GM23338 (cell line): Measurements from ENCODE around the gene AOC3. TPM values are rescaled to one million over a fixed set of nuclear protein-coding genes. Genes with fewer than 3 reads are reported as not detected.
"Not testable (repeated sequence)": the region's sequence is repeated elsewhere in the genome, so short reads cannot be mapped to it uniquely, and the experiment has no call there.

Experiments used
- ATAC-seq: fragments of 200-7000 bp; cut with Tn5 transposase; 3 replicates; pipeline ENCODE4 v1.9.1; 2020
- DNase-seq: peaks from one replicate; pipeline ENCODE4 v3.0.0-alpha.2; 2015; ENCODE audit warnings: low spot score
- H2AFZ ChIP-seq: fragments of 200-600 bp; sonication (generic); 2 replicates; pipeline ENCODE4 v1.8.0; 2016; ENCODE audit warnings: antibody characterized with exemption, mild to moderate bottlenecking, moderate library complexity
- H3F3A ChIP-seq: fragments of 200-600 bp; sonication (generic); replicated peaks from 2 replicates; pipeline ENCODE4 v1.8.0; 2017; ENCODE audit warnings: antibody characterized with exemption, mixed run types, low read depth
- H3K27ac ChIP-seq: fragments of 200-600 bp; sonication (generic); 2 replicates; pipeline ENCODE4 v1.6.1; 2016; ENCODE audit warnings: low read depth
- H3K27me3 ChIP-seq: fragments of 200-600 bp; sonication (generic); 2 replicates; pipeline ENCODE4 v1.8.0; 2016; ENCODE audit warnings: mild to moderate bottlenecking, mixed run types, moderate library complexity; ENCODE audit not compliant: insufficient read depth
- H3K36me3 ChIP-seq: fragments of 200-600 bp; sonication (generic); 2 replicates; pipeline ENCODE4 v1.8.0; 2016; ENCODE audit warnings: mild to moderate bottlenecking; ENCODE audit not compliant: insufficient read depth
- H3K4me1 ChIP-seq: fragments of 200-600 bp; sonication (generic); 2 replicates; pipeline ENCODE4 v1.8.0; 2016; ENCODE audit warnings: mild to moderate bottlenecking, moderate library complexity; ENCODE audit not compliant: insufficient read depth
- H3K4me2 ChIP-seq: fragments of 200-600 bp; sonication (generic); 2 replicates; pipeline ENCODE4 v1.7.1; 2017; ENCODE audit warnings: mixed run types
- H3K4me3 ChIP-seq: fragments of 200-600 bp; sonication (generic); 2 replicates; pipeline ENCODE4 v1.6.1; 2016; ENCODE audit warnings: mixed run types
- H3K79me2 ChIP-seq: fragments of 200-600 bp; sonication (generic); replicated peaks from 2 replicates; pipeline ENCODE4 v1.8.0; 2017; ENCODE audit warnings: mild to moderate bottlenecking; ENCODE audit not compliant: insufficient read depth
- H3K9me2 ChIP-seq: fragments of 200-600 bp; sonication (generic); 2 replicates; pipeline ENCODE4 v1.8.0; 2017; ENCODE audit not compliant: insufficient read depth
- H4K20me1 ChIP-seq: fragments of 200-600 bp; sonication (generic); replicated peaks from 2 replicates; pipeline ENCODE4 v1.8.0; 2017; ENCODE audit warnings: mild to moderate bottlenecking; ENCODE audit not compliant: insufficient read depth
- H3K27ac Mint-ChIP-seq: 2 replicates; pipeline ENCODE4 v1.8.0; 2020; ENCODE audit warnings: inconsistent platforms, mild to moderate bottlenecking, moderate library complexity, mixed read lengths
- H3K27me3 Mint-ChIP-seq: 3 replicates; pipeline ENCODE4 v1.8.0; 2022; ENCODE audit warnings: low read depth, mild to moderate bottlenecking, moderate library complexity, mixed read lengths, inconsistent platforms; ENCODE audit not compliant: insufficient read depth, poor library complexity
- H3K36me3 Mint-ChIP-seq: 3 replicates; pipeline ENCODE4 v1.8.0; 2021; ENCODE audit warnings: low read depth, mild to moderate bottlenecking, inconsistent platforms, moderate library complexity, mixed read lengths
- H3K4me1 Mint-ChIP-seq: 3 replicates; pipeline ENCODE4 v1.8.0; 2020; ENCODE audit warnings: mild to moderate bottlenecking, inconsistent platforms, mixed read lengths
- H3K4me3 Mint-ChIP-seq: 3 replicates; pipeline ENCODE4 v1.8.0; 2021; ENCODE audit warnings: moderate library complexity, mild to moderate bottlenecking, inconsistent platforms, mixed read lengths
- H3K9me3 Mint-ChIP-seq: 3 replicates; pipeline ENCODE4 v1.8.0; 2020; ENCODE audit warnings: moderate library complexity, mild to moderate bottlenecking, inconsistent platforms, mixed read lengths
- CREB1 ChIP-seq: fragments of 250-450 bp; sonication (Bioruptor Pico); IDR thresholded peaks from 2 replicates; pipeline ENCODE4 v1.5.0; 2020; ENCODE audit warnings: low read depth, mild to moderate bottlenecking, moderate library complexity
- EZH2 ChIP-seq: fragments of 200-600 bp; sonication (generic); IDR thresholded peaks from one replicate; pipeline ENCODE4 v1.8.0; 2017; ENCODE audit warnings: antibody characterized with exemption, mild to moderate bottlenecking, low read depth; ENCODE audit not compliant: unreplicated experiment
- EZH2phosphoT487 ChIP-seq: fragments of 200-600 bp; sonication (generic); IDR thresholded peaks from one replicate; pipeline ENCODE4 v1.8.1; 2018; ENCODE audit warnings: antibody characterized with exemption; ENCODE audit not compliant: unreplicated experiment
- NANOG ChIP-seq: IDR thresholded peaks from 2 replicates; pipeline ENCODE4 v1.6.1; 2016; ENCODE audit warnings: antibody characterized with exemption, borderline replicate concordance
- STAT1 ChIP-seq: IDR thresholded peaks from one replicate; pipeline ENCODE4 v1.6.1; 2016; ENCODE audit warnings: antibody characterized with exemption; ENCODE audit not compliant: unreplicated experiment
- ZNF331 ChIP-seq: fragments of 250-450 bp; sonication (Bioruptor Pico); IDR thresholded peaks from 2 replicates; pipeline ENCODE4 v1.5.0; 2020; ENCODE audit warnings: low read depth, mild to moderate bottlenecking, moderate library complexity
- polyA plus RNA-seq: library from polyadenylated mRNA; unstranded; fragments of >200 nt; fragmentation: Nextera tagmentation; extraction: Ambion mirVana; gene quantifications from 2 replicates; pipeline ENCODE4 v1.2.1, GENCODE V29; 2016
- total RNA-seq: library from RNA; depleted of rRNA; stranded (reverse); fragments of >200 nt; shearing (Covaris generic); gene quantifications from 2 replicates; pipeline ENCODE4 v1.2.3, GENCODE V29; 2014
- TF ChIP-seq, protein P1 (sequence below): IDR thresholded peaks from 2 replicates; pipeline ENCODE4 v1.6.1; 2016; ENCODE audit warnings: antibody characterized with exemption
- TF ChIP-seq, protein P2 (sequence below): fragments of 250-450 bp; sonication (Bioruptor Pico); IDR thresholded peaks from 2 replicates; pipeline ENCODE4 v1.5.0; 2020; ENCODE audit warnings: mild to moderate bottlenecking, moderate library complexity
- TF ChIP-seq, protein P3 (sequence below): IDR thresholded peaks from one replicate; pipeline ENCODE4 v1.6.1; 2018; ENCODE audit warnings: antibody characterized with exemption; ENCODE audit not compliant: unreplicated experiment

AOC3 gene
- total and polyA plus RNA-seq, 2 experiments from 2014 or later = 1.4 to 1.7 TPM

DNA sequence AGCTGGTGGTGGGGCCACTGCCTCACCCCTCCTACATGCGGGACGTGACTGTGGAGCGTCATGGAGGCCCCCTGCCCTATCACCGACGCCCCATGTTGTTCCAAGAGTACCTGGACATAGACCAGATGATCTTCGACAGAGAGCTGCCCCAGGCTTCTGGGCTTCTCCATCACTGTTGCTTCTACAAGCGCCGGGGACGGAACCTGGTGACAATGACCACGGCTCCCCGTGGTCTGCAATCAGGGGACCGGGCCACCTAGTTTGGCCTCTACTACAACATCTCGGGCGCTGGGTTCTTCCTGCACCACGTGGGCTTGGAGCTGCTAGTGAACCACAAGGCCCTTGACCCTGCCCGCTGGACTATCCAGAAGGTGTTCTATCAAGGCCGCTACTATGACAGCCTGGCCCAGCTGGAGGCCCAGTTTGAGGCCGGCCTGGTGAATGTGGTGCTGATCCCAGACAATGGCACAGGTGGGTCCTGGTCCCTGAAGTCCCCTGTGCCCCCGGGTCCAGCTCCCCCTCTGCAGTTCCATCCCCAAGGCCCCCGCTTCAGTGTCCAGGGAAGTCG is 16.8 kb downstream of the AOC3 start:
- not testable (repeated sequence) for H3K4me1 ChIP-seq, H3K4me3 Mint-ChIP-seq, H3K4me3 ChIP-seq, DNase-seq, H2AFZ ChIP-seq, H3K79me2 ChIP-seq, ATAC-seq, H3K36me3 Mint-ChIP-seq, H3F3A ChIP-seq, H3K27me3 ChIP-seq, H3K9me2 ChIP-seq, H3K4me2 ChIP-seq, H3K27ac ChIP-seq, H3K27ac Mint-ChIP-seq, H4K20me1 ChIP-seq, H3K36me3 ChIP-seq, H3K27me3 Mint-ChIP-seq
- Mint-ChIP-seq H3K4me1 (peaks cover 11% of the 10 kb centered on the region), H3K9me3 (peaks cover 24% of the 10 kb centered on the region)

DNA sequence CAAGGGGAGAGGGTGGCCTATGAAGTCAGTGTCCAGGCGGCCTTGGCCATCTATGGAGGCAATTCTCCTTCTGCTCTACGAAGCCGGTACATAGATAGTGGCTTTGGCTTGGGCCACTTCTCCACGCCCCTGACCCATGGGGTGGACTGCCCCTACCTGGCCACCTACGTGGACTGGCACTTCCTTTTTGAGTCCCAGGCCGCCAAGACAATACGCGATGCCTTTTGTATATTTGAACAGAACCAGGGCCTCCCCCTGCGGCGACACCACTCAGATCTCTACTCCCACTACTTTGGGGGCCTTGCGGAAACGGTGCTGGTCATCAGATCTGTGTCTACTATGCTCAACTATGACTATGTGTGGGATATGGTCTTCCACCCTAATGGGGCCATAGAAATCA is 17.3 kb downstream of the AOC3 start:
- Mint-ChIP-seq H3K4me3 (no peak overlapping the region), H3K27ac (no peak overlapping the region), H3K27me3 (peaks cover 5% of the 10 kb centered on the region), H3K9me3 (peaks cover 24% of the 10 kb centered on the region), H3K4me1 (peaks cover 11% of the 10 kb centered on the region), H3K36me3 (peaks cover 8% of the 10 kb centered on the region; the same call in 2 of the 3 replicates)
- Histone ChIP-seq H3K79me2 (no peaks in the 10 kb centered on the region), H4K20me1 (no peaks in the 10 kb centered on the region), H3K9me2 (no peaks in the 10 kb centered on the region), H3F3A (no peaks in the 10 kb centered on the region), H3K27ac (no peak overlapping the region), H3K36me3 (no peaks in the 10 kb centered on the region; the same call in 1 of the 2 replicates), H3K4me1 (0 out of 2 replicates have a peak, but pooled peaks cover 4% of the 10 kb centered on the region), H3K4me3 (no peak overlapping the region), H2AFZ (no peak overlapping the region), H3K4me2 (no peak overlapping the region), H3K27me3 (no peaks in the 10 kb centered on the region)
- DNase-seq (no peak), ATAC-seq (no peak)
- TF ChIP-seq CREB1 (CRISPR knock-in tag) (no peak), STAT1 (no peak), NANOG (no peak), ZNF331 (CRISPR knock-in tag) (no peak), EZH2phosphoT487 (no peak), EZH2 (no peak)
- TF ChIP-seq, protein P1, sequence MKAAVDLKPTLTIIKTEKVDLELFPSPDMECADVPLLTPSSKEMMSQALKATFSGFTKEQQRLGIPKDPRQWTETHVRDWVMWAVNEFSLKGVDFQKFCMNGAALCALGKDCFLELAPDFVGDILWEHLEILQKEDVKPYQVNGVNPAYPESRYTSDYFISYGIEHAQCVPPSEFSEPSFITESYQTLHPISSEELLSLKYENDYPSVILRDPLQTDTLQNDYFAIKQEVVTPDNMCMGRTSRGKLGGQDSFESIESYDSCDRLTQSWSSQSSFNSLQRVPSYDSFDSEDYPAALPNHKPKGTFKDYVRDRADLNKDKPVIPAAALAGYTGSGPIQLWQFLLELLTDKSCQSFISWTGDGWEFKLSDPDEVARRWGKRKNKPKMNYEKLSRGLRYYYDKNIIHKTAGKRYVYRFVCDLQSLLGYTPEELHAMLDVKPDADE = no peak
- TF ChIP-seq, protein P2, sequence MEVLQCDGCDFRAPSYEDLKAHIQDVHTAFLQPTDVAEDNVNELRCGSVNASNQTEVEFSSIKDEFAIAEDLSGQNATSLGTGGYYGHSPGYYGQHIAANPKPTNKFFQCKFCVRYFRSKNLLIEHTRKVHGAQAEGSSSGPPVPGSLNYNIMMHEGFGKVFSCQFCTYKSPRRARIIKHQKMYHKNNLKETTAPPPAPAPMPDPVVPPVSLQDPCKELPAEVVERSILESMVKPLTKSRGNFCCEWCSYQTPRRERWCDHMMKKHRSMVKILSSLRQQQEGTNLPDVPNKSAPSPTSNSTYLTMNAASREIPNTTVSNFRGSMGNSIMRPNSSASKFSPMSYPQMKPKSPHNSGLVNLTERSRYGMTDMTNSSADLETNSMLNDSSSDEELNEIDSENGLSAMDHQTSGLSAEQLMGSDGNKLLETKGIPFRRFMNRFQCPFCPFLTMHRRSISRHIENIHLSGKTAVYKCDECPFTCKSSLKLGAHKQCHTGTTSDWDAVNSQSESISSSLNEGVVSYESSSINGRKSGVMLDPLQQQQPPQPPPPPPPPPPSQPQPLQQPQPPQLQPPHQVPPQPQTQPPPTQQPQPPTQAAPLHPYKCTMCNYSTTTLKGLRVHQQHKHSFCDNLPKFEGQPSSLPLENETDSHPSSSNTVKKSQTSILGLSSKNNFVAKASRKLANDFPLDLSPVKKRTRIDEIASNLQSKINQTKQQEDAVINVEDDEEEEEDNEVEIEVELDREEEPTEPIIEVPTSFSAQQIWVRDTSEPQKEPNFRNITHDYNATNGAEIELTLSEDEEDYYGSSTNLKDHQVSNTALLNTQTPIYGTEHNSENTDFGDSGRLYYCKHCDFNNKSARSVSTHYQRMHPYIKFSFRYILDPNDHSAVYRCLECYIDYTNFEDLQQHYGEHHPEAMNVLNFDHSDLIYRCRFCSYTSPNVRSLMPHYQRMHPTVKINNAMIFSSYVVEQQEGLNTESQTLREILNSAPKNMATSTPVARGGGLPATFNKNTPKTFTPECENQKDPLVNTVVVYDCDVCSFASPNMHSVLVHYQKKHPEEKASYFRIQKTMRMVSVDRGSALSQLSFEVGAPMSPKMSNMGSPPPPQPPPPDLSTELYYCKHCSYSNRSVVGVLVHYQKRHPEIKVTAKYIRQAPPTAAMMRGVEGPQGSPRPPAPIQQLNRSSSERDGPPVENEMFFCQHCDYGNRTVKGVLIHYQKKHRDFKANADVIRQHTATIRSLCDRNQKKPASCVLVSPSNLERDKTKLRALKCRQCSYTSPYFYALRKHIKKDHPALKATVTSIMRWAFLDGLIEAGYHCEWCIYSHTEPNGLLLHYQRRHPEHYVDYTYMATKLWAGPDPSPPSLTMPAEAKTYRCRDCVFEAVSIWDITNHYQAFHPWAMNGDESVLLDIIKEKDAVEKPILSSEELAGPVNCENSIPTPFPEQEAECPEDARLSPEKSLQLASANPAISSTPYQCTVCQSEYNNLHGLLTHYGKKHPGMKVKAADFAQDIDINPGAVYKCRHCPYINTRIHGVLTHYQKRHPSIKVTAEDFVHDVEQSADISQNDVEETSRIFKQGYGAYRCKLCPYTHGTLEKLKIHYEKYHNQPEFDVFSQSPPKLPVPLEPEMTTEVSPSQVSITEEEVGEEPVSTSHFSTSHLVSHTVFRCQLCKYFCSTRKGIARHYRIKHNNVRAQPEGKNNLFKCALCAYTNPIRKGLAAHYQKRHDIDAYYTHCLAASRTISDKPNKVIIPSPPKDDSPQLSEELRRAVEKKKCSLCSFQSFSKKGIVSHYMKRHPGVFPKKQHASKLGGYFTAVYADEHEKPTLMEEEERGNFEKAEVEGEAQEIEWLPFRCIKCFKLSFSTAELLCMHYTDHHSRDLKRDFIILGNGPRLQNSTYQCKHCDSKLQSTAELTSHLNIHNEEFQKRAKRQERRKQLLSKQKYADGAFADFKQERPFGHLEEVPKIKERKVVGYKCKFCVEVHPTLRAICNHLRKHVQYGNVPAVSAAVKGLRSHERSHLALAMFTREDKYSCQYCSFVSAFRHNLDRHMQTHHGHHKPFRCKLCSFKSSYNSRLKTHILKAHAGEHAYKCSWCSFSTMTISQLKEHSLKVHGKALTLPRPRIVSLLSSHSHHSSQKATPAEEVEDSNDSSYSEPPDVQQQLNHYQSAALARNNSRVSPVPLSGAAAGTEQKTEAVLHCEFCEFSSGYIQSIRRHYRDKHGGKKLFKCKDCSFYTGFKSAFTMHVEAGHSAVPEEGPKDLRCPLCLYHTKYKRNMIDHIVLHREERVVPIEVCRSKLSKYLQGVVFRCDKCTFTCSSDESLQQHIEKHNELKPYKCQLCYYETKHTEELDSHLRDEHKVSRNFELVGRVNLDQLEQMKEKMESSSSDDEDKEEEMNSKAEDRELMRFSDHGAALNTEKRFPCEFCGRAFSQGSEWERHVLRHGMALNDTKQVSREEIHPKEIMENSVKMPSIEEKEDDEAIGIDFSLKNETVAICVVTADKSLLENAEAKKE (CRISPR knock-in tag) = no peak
- TF ChIP-seq, protein P3, sequence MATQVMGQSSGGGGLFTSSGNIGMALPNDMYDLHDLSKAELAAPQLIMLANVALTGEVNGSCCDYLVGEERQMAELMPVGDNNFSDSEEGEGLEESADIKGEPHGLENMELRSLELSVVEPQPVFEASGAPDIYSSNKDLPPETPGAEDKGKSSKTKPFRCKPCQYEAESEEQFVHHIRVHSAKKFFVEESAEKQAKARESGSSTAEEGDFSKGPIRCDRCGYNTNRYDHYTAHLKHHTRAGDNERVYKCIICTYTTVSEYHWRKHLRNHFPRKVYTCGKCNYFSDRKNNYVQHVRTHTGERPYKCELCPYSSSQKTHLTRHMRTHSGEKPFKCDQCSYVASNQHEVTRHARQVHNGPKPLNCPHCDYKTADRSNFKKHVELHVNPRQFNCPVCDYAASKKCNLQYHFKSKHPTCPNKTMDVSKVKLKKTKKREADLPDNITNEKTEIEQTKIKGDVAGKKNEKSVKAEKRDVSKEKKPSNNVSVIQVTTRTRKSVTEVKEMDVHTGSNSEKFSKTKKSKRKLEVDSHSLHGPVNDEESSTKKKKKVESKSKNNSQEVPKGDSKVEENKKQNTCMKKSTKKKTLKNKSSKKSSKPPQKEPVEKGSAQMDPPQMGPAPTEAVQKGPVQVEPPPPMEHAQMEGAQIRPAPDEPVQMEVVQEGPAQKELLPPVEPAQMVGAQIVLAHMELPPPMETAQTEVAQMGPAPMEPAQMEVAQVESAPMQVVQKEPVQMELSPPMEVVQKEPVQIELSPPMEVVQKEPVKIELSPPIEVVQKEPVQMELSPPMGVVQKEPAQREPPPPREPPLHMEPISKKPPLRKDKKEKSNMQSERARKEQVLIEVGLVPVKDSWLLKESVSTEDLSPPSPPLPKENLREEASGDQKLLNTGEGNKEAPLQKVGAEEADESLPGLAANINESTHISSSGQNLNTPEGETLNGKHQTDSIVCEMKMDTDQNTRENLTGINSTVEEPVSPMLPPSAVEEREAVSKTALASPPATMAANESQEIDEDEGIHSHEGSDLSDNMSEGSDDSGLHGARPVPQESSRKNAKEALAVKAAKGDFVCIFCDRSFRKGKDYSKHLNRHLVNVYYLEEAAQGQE = no peak
